HEK293 (cell line): Measurements from ENCODE around the gene LRRN4CL.

Experiments
- WT1 ChIP-seq: fragments of 450-650 bp; formaldehyde crosslinking; IDR thresholded peaks from 2 replicates; pipeline ENCODE4 v1.5.1; 2016; ENCODE audit warnings: missing biosample characterization, missing genetic modification characterization
- YY1 ChIP-seq: fragments of 450-650 bp; formaldehyde crosslinking; IDR thresholded peaks from 2 replicates; pipeline ENCODE4 v1.5.1; 2018; ENCODE audit warnings: missing biosample characterization, missing genetic modification characterization
- ZNF138 ChIP-seq: fragments of 450-650 bp; formaldehyde crosslinking; IDR thresholded peaks from 2 replicates; pipeline ENCODE4 v1.5.1; 2016; ENCODE audit warnings: missing biosample characterization, missing genetic modification characterization, borderline replicate concordance
- ZNF521 ChIP-seq: fragments of 450-650 bp; formaldehyde crosslinking; IDR thresholded peaks from 2 replicates; pipeline ENCODE4 v1.5.1; 2017; ENCODE audit warnings: missing biosample characterization, mild to moderate bottlenecking, missing genetic modification characterization
- TF ChIP-seq, protein P1 (sequence below): fragments of 450-650 bp; formaldehyde crosslinking; IDR thresholded peaks from 2 replicates; pipeline ENCODE4 v1.5.1; 2016; ENCODE audit warnings: missing biosample characterization, missing genetic modification characterization
- TF ChIP-seq, protein P2 (sequence below): fragments of 450-650 bp; formaldehyde crosslinking; IDR thresholded peaks from 2 replicates; pipeline ENCODE4 v1.5.1; 2016; ENCODE audit warnings: missing biosample characterization, missing genetic modification characterization, low read depth
- TF ChIP-seq, protein P3 (sequence below): fragments of 450-650 bp; formaldehyde crosslinking; IDR thresholded peaks from 2 replicates; pipeline ENCODE4 v1.5.1; 2016; ENCODE audit warnings: missing biosample characterization, missing genetic modification characterization
- TF ChIP-seq, protein P4 (sequence below): fragments of 450-650 bp; formaldehyde crosslinking; optimal IDR thresholded peaks from 2 replicates; pipeline ENCODE3; 2016; ENCODE audit warnings: missing biosample characterization, mild to moderate bottlenecking, missing genetic modification characterization

DNA sequence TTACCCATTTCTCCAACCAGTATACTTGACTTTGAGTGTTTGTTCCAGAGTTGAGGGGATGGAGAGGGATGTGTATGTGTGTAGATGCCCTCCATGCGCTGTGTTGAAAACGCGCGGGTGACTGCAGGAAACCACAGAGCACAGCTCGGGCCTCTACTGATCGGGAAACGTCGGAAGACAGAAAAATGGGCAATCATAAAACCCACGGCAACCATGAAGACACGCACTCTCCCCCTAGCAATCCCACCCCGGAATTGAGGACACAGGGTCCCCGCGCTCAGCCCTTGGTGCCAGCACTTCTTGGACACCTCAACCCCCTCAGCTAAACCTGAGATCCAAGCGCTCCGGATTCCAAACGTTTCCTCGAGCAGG lies 18.1 kb downstream of the LRRN4CL start:
- TF ChIP-seq, protein P1, sequence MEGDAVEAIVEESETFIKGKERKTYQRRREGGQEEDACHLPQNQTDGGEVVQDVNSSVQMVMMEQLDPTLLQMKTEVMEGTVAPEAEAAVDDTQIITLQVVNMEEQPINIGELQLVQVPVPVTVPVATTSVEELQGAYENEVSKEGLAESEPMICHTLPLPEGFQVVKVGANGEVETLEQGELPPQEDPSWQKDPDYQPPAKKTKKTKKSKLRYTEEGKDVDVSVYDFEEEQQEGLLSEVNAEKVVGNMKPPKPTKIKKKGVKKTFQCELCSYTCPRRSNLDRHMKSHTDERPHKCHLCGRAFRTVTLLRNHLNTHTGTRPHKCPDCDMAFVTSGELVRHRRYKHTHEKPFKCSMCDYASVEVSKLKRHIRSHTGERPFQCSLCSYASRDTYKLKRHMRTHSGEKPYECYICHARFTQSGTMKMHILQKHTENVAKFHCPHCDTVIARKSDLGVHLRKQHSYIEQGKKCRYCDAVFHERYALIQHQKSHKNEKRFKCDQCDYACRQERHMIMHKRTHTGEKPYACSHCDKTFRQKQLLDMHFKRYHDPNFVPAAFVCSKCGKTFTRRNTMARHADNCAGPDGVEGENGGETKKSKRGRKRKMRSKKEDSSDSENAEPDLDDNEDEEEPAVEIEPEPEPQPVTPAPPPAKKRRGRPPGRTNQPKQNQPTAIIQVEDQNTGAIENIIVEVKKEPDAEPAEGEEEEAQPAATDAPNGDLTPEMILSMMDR: no peak
- TF ChIP-seq, protein P2, sequence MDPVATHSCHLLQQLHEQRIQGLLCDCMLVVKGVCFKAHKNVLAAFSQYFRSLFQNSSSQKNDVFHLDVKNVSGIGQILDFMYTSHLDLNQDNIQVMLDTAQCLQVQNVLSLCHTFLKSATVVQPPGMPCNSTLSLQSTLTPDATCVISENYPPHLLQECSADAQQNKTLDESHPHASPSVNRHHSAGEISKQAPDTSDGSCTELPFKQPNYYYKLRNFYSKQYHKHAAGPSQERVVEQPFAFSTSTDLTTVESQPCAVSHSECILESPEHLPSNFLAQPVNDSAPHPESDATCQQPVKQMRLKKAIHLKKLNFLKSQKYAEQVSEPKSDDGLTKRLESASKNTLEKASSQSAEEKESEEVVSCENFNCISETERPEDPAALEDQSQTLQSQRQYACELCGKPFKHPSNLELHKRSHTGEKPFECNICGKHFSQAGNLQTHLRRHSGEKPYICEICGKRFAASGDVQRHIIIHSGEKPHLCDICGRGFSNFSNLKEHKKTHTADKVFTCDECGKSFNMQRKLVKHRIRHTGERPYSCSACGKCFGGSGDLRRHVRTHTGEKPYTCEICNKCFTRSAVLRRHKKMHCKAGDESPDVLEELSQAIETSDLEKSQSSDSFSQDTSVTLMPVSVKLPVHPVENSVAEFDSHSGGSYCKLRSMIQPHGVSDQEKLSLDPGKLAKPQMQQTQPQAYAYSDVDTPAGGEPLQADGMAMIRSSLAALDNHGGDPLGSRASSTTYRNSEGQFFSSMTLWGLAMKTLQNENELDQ (tag by site-specific recombination): no peak
- TF ChIP-seq ZNF138 (tag by site-specific recombination): no peak
- TF ChIP-seq, protein P3, sequence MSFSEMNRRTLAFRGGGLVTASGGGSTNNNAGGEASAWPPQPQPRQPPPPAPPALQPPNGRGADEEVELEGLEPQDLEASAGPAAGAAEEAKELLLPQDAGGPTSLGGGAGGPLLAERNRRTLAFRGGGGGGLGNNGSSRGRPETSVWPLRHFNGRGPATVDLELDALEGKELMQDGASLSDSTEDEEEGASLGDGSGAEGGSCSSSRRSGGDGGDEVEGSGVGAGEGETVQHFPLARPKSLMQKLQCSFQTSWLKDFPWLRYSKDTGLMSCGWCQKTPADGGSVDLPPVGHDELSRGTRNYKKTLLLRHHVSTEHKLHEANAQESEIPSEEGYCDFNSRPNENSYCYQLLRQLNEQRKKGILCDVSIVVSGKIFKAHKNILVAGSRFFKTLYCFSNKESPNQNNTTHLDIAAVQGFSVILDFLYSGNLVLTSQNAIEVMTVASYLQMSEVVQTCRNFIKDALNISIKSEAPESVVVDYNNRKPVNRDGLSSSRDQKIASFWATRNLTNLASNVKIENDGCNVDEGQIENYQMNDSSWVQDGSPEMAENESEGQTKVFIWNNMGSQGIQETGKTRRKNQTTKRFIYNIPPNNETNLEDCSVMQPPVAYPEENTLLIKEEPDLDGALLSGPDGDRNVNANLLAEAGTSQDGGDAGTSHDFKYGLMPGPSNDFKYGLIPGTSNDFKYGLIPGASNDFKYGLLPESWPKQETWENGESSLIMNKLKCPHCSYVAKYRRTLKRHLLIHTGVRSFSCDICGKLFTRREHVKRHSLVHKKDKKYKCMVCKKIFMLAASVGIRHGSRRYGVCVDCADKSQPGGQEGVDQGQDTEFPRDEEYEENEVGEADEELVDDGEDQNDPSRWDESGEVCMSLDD: no peak
- TF ChIP-seq ZNF521 (tag by site-specific recombination): no peak
- TF ChIP-seq YY1: no peak
- TF ChIP-seq, protein P4, sequence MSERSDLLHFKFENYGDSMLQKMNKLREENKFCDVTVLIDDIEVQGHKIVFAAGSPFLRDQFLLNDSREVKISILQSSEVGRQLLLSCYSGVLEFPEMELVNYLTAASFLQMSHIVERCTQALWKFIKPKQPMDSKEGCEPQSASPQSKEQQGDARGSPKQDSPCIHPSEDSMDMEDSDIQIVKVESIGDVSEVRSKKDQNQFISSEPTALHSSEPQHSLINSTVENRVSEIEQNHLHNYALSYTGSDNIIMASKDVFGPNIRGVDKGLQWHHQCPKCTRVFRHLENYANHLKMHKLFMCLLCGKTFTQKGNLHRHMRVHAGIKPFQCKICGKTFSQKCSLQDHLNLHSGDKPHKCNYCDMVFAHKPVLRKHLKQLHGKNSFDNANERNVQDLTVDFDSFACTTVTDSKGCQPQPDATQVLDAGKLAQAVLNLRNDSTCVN (tag by site-specific recombination): no peak
- no peak for TF ChIP-seq WT1 (tag by site-specific recombination)
